HG03095 (cell line): ENCODE results near the gene CD2.

ENCODE experiments used
- ATAC-seq: cut with Tn5 transposase; IDR thresholded peaks from one replicate; pipeline ENCODE4 v1.9.1; 2021; ENCODE audit warnings: moderate library complexity; ENCODE audit not compliant: unreplicated experiment

Gene CD2

GRCh38 chr1:116771997-116772647 lies 17.9 kb downstream of the CD2 start:
- no peak for ATAC-seq

- no peak for ATAC-seq
These were observed 18.4 kb downstream of the CD2 start for GRCh38 chr1:116772648-116773045.

DNA sequence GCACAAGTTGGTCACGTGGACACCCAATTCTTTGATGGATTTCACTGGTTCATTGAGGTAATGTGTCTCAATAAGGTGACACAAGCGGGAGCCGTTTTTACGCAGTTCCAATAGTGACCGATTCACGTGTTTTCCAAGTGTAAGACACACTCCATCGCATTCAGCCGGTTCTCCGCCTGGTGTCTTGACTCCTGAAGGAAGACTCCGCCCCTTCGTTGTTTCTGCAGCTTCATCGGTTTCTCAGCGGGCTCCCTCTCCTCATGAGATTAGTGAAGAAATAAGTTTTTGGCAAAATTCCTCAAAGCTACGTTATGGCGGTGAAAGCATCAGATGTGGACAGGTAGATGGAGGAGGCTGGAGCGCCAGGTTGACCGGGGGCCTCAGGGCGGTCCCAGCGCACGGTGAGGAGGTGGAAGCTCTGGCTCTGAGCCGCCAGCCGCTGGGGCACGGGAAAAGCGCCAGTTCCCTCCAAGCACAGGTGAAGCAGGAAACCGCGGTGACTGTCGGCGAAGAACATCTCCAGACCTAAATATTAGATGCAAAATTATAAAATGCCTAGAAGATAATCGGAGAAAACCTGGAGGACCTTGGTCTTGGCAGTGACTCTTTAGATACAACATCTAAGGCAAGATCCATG lies 21.0 kb downstream of the CD2 start:
- ATAC-seq: no peak

DNA sequence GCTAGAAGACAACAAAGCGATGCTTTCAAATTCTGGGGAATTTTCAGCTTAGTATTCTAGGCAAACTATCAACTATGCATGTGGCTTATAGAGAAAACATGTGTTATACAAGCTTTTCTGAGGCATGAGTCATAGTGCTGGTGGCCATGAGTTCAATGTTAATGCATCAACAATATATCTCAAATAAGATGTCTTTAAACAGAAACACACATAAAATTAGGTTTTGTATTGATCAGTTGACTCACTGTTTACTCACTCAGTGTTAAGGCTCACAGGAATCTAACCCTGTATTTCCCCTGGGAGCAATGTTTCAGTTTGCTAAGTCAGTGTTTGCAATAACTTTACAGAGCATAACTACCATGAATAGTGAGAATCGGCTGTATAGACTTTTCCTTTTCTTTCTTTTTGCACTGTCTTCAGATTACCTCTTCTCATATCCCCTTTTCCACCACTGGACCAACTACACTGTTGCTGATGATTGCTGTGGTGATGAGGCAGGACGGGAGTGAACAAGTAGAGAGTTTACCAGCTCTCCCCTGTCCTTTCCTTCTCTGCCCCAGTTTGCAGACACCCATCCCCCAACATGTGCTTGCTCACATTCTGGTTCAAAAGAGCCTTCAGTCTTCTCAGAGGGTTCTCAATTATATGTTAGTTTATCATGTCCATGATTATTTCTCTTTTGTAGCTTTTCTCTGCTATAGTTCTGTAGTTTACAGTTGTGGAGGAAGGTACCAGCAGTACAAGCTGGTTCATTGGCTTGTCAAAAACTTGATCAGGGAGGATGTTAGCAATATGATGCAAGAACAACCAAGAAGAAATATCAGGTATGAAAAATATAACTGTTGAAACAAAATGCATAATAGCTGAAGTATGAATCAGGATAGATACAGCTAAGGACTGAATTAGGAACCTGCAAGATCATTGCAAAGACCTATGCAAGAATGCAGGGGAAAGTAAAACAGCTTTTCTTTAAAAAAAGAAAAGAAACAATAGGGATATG lies 23.9 kb downstream of the CD2 start:
- ATAC-seq: no peak

- no peak for ATAC-seq
These were observed 26.8 kb downstream of the CD2 start for GRCh38 chr1:116781034-116781433.

- no peak for ATAC-seq
These were observed 30.8 kb downstream of the CD2 start for GRCh38 chr1:116785006-116785405.

GRCh38 chr1:116786049-116786448 lies 31.8 kb downstream of the CD2 start:
- no peak for ATAC-seq

DNA sequence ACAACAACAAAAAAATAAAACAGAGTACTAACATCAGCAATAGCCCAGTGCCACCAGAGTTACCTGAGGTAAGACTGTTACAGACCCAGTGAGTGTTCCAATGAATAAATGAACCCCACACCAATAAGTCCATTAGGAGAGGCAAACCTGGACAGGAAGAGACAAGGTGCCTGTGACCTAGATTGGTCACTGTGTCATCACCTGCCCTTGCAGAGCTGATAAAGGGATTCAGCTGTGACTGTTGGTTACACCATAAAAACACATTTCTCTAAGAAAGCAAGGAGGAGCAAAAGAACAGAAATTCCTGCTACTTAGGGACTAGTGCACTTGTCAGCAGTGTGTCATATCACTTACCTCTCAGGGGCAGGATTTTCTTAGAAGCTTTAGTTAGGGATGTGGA lies 37.5 kb downstream of the CD2 start:
- no peak for ATAC-seq

- ATAC-seq: no peak
These were observed 39.2 kb downstream of the CD2 start for GRCh38 chr1:116793357-116793935.

DNA sequence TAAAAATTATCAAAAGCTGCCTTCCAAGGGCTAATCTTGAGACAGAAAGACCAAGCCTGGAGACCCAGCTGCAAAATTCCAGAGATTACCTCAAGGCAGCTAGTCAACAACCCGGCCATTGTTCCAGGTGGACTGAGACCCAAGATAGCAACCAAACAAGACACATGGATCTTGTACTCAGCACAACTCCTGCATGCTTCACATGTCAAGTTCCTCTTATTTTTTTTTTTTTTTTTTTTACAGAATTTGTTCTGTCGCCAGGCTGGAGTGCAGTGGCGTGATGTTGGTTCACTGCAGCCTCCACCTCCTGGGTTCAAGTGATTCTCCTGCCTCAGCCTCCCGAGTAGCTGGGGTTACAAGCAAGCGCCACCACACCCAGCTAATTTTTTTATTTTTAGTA lies 40.1 kb downstream of the CD2 start:
- no peak for ATAC-seq

- peak; percentile 85 for ATAC-seq
These were observed 40.7 kb downstream of the CD2 start for GRCh38 chr1:116794804-116795481.

DNA sequence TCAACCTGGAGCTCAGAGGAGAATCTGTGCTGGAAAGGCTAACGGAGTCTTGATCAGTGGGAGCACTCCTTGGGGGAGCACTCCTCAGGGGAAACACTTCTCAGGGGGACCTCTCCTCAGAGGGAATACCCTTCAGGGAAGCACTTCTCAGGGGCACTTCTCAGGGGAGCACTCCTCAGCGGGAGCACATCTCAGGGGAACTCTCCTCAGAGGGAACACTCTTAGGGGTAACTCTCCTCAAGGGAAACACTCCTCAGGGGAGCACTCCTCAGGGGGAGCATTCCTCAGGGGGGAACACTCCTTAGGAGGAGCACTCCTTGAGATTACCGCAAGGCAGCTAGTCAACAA lies 41.2 kb downstream of the CD2 start:
- no peak for ATAC-seq

- no peak for ATAC-seq
These were observed 50.5 kb downstream of the CD2 start for GRCh38 chr1:116804736-116805135.

GRCh38 chr1:116805398-116805797 lies 51.2 kb downstream of the CD2 start:
- ATAC-seq: no peak

GRCh38 chr1:116806245-116806644 lies 52.0 kb downstream of the CD2 start:
- no peak for ATAC-seq

DNA sequence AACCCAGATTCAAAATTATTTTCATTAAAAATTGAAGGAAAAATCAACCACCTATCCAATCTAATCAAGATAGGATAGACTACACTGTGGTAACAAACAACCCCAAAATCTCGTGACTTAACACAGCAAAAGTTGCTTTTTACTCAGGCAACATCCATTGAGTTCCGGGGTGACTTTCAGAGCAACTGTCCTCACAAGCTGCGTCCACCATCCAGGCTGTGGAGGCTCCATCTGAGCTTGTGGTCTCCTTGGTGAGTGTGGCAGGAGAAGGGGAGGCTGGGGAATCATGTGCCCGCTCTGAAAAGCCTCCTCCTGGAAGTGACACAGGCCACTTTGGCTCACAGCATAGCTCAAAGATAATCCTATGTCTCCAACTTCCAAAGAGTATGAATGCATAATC lies 52.4 kb downstream of the CD2 start:
- no peak for ATAC-seq

DNA sequence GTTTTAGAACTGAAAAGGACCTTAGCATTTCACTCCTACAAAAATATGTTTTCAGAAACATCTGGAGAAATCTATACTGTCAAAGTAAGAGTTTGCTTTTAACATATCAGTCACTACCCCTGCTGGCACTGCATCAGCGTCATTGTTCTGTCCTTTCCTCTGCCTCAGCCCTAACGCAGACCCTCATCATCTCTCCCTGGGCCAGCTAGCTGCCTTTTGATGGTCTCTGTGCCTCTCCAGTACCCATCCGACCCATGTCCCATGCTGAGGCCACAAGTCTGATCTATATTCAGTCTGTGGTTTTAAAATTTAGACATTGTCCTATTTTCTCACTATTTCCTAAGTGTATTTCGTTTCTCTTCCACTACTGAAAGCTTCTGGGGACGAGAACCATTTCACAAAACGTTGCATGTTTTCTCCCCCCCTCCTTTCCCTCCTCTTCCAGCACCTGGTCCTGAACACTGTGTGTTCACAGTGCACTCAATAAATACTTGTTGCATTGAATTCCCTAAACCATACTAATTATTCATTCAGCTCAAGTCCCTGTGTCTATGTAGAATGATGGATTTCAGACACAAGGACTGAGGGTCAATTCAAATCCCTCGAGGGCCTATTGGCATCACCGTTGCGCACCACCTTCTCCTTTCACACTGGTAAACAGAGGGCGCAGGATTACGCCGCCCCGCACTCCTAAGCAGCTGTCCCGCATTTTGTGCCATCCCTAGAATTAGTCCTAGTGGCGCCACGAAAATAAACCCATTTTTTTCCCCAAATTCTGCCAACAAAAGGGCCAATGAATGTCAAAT lies 53.4 kb downstream of the CD2 start:
- no peak for ATAC-seq

- no peak for ATAC-seq
These were observed 54.1 kb downstream of the CD2 start for GRCh38 chr1:116808200-116808847.

DNA sequence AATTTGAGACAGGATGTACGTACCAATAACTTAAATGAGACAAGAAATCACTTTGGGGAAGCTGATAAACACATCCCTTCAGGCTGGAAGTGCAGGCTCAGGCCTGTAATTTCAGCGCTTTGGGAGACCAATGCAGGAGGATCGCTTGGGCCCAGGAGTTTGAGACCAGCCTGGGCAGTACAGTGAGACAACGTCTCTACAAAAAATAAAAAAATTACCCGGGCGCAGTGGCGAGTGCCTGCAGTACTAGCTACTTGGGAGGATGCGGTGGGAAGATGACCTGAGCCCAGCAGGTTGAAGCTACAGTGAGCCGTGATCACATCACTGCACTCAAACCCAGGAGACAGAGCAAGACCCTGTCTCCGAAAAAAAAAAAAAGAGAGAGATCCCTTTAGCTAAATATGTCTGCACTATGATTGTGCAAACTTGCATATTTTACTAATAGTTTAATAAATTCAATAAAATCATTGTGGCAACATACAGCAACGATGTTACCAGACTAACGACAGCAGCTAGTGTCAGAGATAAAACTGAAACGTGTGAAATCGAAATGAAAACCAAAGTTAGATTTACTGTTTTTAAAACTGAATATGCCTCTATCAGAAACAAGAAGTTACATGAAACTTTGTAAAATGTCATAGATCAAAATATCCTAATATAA lies 54.7 kb downstream of the CD2 start:
- ATAC-seq: no peak
